Heart left ventricle (tissue), 13 donors: ENCODE results near the gene MACF1.

Experiments
- CTCF ChIP-seq, 12 donors: fragments of 200-600 bp; sonication (generic) in 4 of 12; IDR thresholded peaks; one replicate each; pipeline versions ENCODE4 v1.5.0 to v1.8.0; 2018 to 2022; ENCODE audit warnings: antibody characterized with exemption in 12 of 12, mild to moderate bottlenecking in 5 of 12
- POLR2A ChIP-seq, 2 donors: fragments of 450-650 bp; IDR thresholded peaks; one replicate each; pipeline ENCODE4 v1.6.1; 2017; ENCODE audit warnings: antibody characterized with exemption in 2 of 2, mild to moderate bottlenecking in 2 of 2, moderate library complexity in 2 of 2
- donor health status: ischemic (EF 13 %, LVEDD 7.1; RV severe dilation, severe dysfunction).
- donor health status: DM: no; HTN: yes; CAD: no.
- donor health status: DM: no; HTN: no; CAD: no.
- donor health status: ischemic (EF 25% LVEDD 6.9; RV normal size, moderate dysfunction).
- donor health status: ischemic (EF 25% LVEDD 5.7; RV mildly dilated, moderate dysfunction).
- donor health status: ischemic (EF 35%, LVEDD 5.7; RV mildly dilated, moderate dysfunction).
- donor health status: nonischemic (EF 11% LVEDD 7.7; RV severe dilation, severe dysfunction).
- donor health status: DM: yes; HTN: yes; CAD: no.
- donor health status: PGD.
- donor health status: ischemic (EF 29% LVEDD 5.4; RV normal size, mild dysfunction).
- donor health status: nonischemic (EF 23%, LVEDD 6.1; RV moderate dilation, normal function).

- TF ChIP-seq CTCF (IDR thresholded peaks at IDR 0.05) (no peak), POLR2A (IDR thresholded peaks at IDR 0.05) (no peak)
These were observed 122.3 kb downstream of the MACF1 start for GRCh38 chr1:39326836-39327235.
